Keratinocyte (primary cell): ENCODE measurements around the gene PRPF18.

ENCODE experiments used
- EZH2 ChIP-seq: IDR thresholded peaks from one replicate; pipeline ENCODE4 v1.6.1; 2012; ENCODE audit warnings: inconsistent platforms, mild to moderate bottlenecking, low read length, moderate library complexity
- TF ChIP-seq, protein P1 (sequence below), 3 experiments: IDR thresholded peaks in 1 of 3; conservative IDR thresholded peaks in 1 of 3; optimal IDR thresholded peaks in 1 of 3; 2 replicates in 2 of 3; 3 replicates in 1 of 3; pipeline versions ENCODE3 to v1.5.1; 2011; ENCODE audit warnings: low read length in 3 of 3, mild to moderate bottlenecking in 3 of 3, moderate library complexity in 2 of 3, control low read depth in 1 of 3, inconsistent platforms in 1 of 3; ENCODE audit not compliant: insufficient read depth in 2 of 3; ENCODE audit errors: extremely low read depth in 1 of 3

DNA sequence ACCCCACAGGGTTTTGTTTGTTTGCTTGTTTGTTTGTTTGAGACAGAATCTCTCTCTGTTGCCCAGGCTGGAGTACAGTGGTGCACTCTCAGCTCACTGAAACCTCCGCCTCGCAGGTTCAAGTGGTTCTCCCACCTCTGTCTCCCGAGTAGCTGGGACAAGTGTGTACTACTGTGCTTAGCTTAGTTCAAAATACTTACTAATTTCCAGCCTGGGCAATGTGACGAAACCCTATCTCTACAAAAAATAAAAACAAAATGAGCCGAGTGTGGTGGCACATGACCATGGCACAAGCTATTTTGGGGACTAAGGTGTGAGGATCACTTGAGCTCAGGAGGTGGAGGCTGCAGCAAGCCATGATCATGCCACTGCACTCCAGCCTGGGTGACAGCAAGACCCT lies 15.2 kb upstream of the PRPF18 start:
- TF ChIP-seq, protein P1, sequence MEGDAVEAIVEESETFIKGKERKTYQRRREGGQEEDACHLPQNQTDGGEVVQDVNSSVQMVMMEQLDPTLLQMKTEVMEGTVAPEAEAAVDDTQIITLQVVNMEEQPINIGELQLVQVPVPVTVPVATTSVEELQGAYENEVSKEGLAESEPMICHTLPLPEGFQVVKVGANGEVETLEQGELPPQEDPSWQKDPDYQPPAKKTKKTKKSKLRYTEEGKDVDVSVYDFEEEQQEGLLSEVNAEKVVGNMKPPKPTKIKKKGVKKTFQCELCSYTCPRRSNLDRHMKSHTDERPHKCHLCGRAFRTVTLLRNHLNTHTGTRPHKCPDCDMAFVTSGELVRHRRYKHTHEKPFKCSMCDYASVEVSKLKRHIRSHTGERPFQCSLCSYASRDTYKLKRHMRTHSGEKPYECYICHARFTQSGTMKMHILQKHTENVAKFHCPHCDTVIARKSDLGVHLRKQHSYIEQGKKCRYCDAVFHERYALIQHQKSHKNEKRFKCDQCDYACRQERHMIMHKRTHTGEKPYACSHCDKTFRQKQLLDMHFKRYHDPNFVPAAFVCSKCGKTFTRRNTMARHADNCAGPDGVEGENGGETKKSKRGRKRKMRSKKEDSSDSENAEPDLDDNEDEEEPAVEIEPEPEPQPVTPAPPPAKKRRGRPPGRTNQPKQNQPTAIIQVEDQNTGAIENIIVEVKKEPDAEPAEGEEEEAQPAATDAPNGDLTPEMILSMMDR (optimal IDR thresholded peaks at IDR 0.05 in 1 of 3, IDR thresholded peaks at IDR 0.05 in 1 of 3, conservative IDR thresholded peaks at IDR 0.05 in 1 of 3; ENCODE audit: extremely low read depth in 1 of 3, insufficient read depth in 2 of 3, low read length in 3 of 3): no peak
- no peak for TF ChIP-seq EZH2
